GM12872 (cell line): ENCODE results near the gene ALAS1.

Experiments used
- CTCF ChIP-seq: IDR thresholded peaks from 3 replicates; pipeline ENCODE4 v1.5.1; 2011; ENCODE audit warnings: low read depth, mild to moderate bottlenecking, low read length, moderate library complexity; ENCODE audit not compliant: insufficient read depth

Gene ALAS1

GRCh38 chr3:52220380-52221026 is 22.5 kb downstream of the ALAS1 start:
- peak; percentile 99 for TF ChIP-seq CTCF

- no peak for TF ChIP-seq CTCF
These were observed 23.2 kb downstream of the ALAS1 start for GRCh38 chr3:52221141-52221562.

- no peak for TF ChIP-seq CTCF
These were observed 23.8 kb downstream of the ALAS1 start for GRCh38 chr3:52221563-52222318.

- TF ChIP-seq CTCF, result no peak
These were observed 24.6 kb downstream of the ALAS1 start for GRCh38 chr3:52222319-52223221.

- TF ChIP-seq CTCF, result no peak
These were observed 25.8 kb downstream of the ALAS1 start for GRCh38 chr3:52223449-52224408.

GRCh38 chr3:52225452-52226228 is 27.7 kb downstream of the ALAS1 start, which contains the start of gene TLR9:
Gene TLR9 (minus strand): TSS chr3:52225645. CDS start chr3:52225529, 116 bp downstream.
- TF ChIP-seq CTCF, result no peak
